Epithelial cell of proximal tubule (primary cell): ENCODE results near the gene PPM1J. TPM values are rescaled to one million over a fixed set of nuclear protein-coding genes. Genes with fewer than 3 reads are reported as not detected.

ENCODE experiments used
- DNase-seq: peaks from one replicate; pipeline ENCODE4 v3.0.0-alpha.2; 2011; ENCODE audit warnings: low read depth
- H3K4me3 ChIP-seq: 2 replicates; pipeline ENCODE4 v1.5.1; 2011; ENCODE audit warnings: low read depth, mild to moderate bottlenecking, low read length
- total RNA-seq: library from RNA; depleted of rRNA; stranded (reverse); fragments of >200 nt; gene quantifications from 2 replicates; pipeline ENCODE4 v1.2.3, GENCODE V29; 2015
- TF ChIP-seq, protein P1 (sequence below): conservative IDR thresholded peaks from 2 replicates; pipeline ENCODE4 v1.5.1; 2012; ENCODE audit warnings: low read depth, mild to moderate bottlenecking, low read length

Gene PPM1J
- total RNA-seq, 1 donor from 2014 or later = 3.2 TPM

DNA sequence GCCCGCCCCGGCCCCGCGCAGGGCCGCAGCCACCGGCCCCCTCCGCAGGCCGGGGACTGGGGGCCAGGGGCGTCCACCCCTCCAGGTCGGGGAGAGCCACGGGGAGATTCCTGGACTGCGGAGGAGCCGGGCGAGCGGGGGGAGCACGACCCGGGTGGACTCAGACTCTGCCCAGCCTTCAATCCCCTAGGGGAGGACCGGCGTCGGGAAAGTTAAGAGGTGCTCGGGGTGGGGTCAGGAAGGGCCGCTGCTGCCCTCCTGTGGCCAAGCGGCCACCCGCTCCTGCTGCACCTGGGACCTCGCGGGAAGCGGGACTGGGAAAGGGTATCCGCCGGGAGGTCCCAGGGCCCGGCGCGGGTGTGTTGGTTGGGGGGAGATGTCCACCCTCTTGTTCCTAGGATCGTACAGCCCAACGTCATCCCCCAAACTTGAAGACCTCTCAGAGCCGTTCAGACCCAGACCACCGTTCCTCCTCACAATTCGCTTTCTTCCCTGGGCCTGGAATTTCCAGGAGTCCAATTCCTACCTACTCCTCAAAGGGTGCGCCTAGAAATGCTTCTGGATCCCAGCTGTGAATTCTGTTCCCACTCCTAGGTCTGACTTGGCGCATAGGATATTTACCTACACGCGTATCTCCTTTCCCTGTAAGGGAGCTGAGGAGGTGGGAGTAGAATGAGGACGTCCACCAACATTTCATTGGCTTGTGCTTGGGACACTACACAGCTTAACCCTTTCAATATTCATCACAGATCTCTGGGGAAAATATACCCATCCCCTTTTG, 7.7 kb downstream of the PPM1J start:
- peak overlapping the region; percentile 95 for H3K4me3 ChIP-seq
- TF ChIP-seq, protein P1, sequence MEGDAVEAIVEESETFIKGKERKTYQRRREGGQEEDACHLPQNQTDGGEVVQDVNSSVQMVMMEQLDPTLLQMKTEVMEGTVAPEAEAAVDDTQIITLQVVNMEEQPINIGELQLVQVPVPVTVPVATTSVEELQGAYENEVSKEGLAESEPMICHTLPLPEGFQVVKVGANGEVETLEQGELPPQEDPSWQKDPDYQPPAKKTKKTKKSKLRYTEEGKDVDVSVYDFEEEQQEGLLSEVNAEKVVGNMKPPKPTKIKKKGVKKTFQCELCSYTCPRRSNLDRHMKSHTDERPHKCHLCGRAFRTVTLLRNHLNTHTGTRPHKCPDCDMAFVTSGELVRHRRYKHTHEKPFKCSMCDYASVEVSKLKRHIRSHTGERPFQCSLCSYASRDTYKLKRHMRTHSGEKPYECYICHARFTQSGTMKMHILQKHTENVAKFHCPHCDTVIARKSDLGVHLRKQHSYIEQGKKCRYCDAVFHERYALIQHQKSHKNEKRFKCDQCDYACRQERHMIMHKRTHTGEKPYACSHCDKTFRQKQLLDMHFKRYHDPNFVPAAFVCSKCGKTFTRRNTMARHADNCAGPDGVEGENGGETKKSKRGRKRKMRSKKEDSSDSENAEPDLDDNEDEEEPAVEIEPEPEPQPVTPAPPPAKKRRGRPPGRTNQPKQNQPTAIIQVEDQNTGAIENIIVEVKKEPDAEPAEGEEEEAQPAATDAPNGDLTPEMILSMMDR = peak; percentile 88
- DNase-seq = peak; percentile 42

- no peak for DNase-seq
- peak within 1 kb of the TSS; percentile 95 for H3K4me3 ChIP-seq
- TF ChIP-seq, protein P1 = no peak
Observed at GRCh38 chr1:112706505-112707220, 8.5 kb downstream of the PPM1J start, which contains the start of gene RHOC. RHOC (minus strand) TSS chr1:112707127; CDS start chr1:112703799, 3,328 bp downstream.

- TF ChIP-seq, protein P1 = no peak
- H3K4me3 ChIP-seq = peak overlapping the region; percentile 95
- DNase-seq = peak; percentile 70
Observed at GRCh38 chr1:112704934-112705627, 10.1 kb downstream of the PPM1J start.

- H3K4me3 ChIP-seq = peak overlapping the region; percentile 95
- DNase-seq = no peak
- TF ChIP-seq, protein P1 = no peak
Observed at GRCh38 chr1:112704391-112704933, 10.7 kb downstream of the PPM1J start.

GRCh38 chr1:112703706-112704105, 11.4 kb downstream of the PPM1J start:
- H3K4me3 ChIP-seq = no peak overlapping the region
- TF ChIP-seq, protein P1 = no peak
- DNase-seq = no peak

GRCh38 chr1:112702420-112703261, 12.5 kb downstream of the PPM1J start:
- H3K4me3 ChIP-seq = no peak overlapping the region
- TF ChIP-seq, protein P1 = no peak
- no peak for DNase-seq
